T-helper 2 cell (primary cell): ENCODE measurements around the gene UBL3.

Experiments used
- DNase-seq, 5 experiments: peaks; one replicate each; pipeline versions ENCODE4 v3.0.0 to v3.0.0-alpha.2; 2012 to 2022

The UBL3 gene

GRCh38 chr13:29856426-29856825 is 6.0 kb upstream of the UBL3 start:
- DNase-seq, result no peak

- no peak for DNase-seq
These were observed 5.4 kb upstream of the UBL3 start for GRCh38 chr13:29855784-29856183.

- peak in 1 of 5 experiments; percentile 12 for DNase-seq
These were observed 4.6 kb upstream of the UBL3 start for GRCh38 chr13:29855009-29855408.

DNA sequence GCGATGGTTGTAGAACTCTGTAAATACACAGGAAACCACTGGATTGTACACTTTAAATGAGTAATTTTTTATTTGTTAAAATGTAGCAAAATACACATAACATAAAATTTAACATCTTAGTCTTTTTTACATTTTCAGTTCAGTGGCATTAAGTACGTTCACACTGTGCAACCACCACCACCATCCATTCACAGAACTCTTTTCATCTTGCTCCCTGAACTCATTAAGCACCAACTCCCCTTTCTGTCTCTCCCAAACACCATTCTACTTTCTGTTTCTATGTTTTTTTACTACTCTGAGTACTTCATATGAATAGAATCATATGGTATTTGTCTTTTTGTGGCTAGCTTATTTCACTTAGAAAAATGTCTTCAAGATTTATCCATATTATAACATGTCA is 2.7 kb upstream of the UBL3 start:
- no peak for DNase-seq

- DNase-seq, result no peak
These were observed 2.1 kb upstream of the UBL3 start for GRCh38 chr13:29852472-29853054.

DNA sequence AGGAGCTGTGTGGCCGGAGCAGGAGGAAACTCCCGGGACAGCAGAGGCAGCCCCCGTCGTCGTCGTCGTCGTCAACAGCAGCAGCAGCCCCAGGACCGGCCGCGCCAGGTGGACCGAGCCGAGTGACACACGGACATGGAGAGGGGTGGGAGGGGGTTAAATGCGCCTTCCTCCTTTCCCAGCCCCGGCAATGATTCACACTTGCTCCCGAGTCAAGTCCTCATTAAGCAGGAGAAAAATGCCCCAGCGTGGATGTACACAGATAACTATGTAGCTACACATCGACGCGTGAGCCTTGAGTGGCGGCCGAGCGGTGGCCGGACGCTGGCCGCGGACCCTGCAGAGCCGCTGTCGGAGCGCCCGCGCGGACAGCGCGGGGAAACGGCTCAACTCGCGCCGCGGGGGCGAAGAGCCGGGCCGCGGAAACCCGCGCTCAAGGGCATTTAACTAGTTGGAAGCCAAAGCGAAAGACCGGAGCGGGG is 645 bp downstream of the UBL3 start:
- peak in 4 of 5 experiments; percentile 19 to 44 (median 22) for DNase-seq

DNA sequence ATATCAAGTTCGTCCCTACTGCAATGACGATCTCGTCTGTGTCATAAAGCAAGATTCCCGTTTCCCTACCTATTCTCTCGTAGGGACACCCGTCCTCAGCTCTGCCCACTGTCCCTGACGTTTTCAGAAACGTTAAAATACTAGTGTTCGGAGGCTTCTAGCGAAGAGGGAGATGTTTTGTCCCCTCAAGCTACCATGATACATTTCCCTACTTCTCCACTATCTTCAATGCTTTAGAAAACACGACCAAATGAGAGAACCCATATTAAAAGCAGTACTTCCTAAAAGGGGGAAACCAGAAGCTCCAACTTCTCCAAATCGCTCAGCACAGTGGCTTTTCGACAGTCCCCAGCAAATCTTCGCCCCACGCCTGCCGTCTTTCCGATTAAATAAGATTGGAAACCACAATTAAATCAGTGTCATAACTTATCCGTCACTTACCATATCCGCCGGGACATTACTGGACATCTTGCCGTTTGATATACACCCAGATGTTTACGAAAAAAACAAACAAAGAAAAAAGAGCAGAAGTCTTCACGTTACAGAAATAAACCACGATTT is 1.3 kb downstream of the UBL3 start:
- peak in 3 of 5 experiments; percentile 12 to 59 (median 17) for DNase-seq

GRCh38 chr13:29847501-29847983 is 2.9 kb downstream of the UBL3 start:
- DNase-seq, result peak in 1 of 5 experiments; percentile 10

DNA sequence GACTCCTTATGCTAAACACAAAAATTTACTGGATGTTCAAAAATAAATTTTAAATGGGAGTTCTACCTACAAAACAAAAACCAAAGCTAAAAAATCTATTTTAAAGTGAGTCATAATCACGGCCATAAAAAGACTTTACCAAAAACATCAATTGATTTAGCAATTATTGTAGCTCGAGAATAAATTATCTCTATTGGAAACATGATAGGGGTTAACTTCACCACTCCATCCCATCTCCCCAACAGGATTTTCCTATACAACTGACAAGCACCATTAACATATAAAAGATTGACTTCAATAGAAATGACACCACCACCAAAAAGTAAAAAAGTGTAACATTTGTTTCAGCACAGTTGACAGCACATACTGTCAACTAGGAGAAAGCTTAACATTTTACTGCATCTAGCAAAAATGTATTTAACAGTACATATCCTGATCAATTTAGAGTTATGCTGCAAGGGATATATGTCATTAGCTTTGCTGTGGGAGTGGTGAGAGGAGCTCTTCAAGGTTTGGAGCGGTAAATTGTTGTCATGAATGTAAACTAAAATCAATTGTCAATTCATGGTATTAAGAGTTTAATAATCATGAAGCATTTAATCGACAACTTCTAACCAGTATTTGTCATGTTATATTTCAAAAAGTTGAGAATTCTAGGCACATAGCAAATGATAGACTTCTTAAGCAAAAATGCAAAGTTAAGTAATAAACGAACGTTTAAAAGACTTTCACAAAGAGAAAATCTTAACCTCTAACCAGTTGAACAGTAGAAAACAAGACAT is 3.8 kb downstream of the UBL3 start:
- no peak for DNase-seq

GRCh38 chr13:29845440-29846056 is 4.9 kb downstream of the UBL3 start:
- DNase-seq, result no peak

DNA sequence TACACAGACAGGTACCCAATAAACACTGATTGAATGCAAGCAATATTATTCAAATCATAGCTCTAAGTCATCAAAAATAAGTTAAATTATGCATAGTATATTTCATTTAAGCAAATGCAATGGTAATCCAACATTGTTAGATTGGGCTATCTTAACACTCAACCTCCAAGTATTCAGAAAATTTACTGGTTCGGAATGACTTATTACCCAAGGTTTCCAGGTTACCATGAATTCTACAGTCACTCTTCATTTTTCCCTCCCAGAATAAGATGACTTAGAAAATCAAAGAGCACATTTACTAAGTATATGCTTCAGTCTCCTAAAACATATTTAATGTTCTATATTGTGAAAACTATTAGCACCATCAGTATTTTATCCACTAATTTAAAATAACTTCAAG is 6.0 kb downstream of the UBL3 start:
- DNase-seq, result no peak

DNA sequence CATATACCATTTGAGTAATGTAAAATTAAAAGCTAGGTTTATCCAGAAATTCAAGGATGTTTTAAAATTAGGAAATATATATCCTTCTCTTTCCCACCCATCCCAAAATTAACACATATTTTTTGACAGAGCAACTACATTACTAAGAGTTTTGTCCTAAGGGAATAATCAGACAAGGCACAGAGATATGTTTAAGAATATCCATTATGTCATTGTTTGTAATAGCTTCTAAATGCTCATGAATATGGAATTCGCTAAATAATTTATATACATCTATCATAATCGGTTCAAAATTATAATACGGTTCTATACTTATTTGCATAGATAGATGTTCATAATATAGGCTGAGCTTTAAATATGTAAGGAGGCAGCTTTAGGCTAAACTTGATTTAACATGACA is 9.8 kb downstream of the UBL3 start:
- DNase-seq, result no peak

- no peak for DNase-seq
These were observed 14.9 kb downstream of the UBL3 start for GRCh38 chr13:29835280-29836061.

DNA sequence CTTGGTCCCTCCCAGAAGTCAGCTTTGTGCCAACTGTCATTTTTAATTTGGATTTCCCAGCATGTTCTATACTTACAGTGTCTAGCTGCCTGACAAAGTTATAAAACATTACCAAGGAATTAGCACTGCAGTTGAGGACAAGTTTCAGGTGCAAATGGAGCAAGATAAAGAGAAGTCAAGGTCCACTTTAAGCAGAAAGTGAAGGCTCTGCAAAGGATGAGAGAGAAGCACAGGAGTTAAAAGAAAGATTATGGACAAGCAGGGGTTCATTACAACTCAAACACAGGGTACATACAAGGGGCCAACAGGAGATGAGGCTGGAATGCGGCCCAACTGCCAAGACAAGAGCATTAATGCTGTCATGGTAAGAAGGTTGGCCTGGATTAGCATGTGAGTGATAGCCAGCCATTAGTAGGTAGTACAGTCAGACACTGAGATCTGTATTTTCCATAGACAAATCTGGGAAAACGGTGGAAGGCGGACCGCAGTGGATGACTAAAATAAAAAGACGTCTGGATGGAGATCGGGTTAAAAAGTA is 17.6 kb downstream of the UBL3 start:
- DNase-seq, result no peak

GRCh38 chr13:29830000-29830399 is 20.4 kb downstream of the UBL3 start:
- no peak for DNase-seq

- DNase-seq, result no peak
These were observed 31.3 kb downstream of the UBL3 start for GRCh38 chr13:29819143-29819542.

DNA sequence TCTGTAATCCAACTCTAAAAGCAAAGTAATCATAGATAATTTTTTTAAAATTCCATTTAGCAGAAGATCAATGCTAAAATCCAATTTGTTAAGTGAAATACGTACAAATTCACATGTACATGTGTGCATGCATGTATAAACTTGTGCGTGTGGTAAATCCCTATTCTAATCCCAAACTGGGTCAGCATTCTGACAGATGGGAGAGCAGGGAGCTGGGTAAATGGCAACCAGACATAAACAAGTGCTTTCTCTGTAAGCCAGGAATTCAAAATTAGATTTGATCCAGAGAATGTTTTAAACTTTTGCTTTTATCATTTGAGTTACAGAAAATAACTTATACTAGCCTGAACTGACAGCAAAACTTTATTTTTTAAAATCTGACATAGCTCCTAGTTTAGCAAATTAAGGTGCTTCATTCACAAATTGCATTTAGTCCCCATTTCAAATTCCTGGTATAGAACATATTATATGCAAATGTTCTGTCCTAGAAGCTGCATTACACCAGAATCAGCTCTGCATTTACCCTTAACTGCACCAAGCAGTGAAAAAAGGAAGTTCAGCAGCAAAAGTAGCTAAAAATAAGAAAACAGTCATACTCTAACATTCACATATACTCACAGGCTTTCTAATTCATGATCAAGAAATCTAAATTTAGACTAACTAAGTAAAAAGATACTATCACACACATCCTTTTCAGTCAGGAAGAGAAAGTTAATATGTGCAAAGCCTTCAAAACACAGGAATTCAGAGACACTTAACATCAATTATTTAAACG is 32.6 kb downstream of the UBL3 start:
- peak in 1 of 5 experiments; percentile 36 for DNase-seq

GRCh38 chr13:29816715-29817114 is 33.7 kb downstream of the UBL3 start:
- DNase-seq, result no peak

- DNase-seq, result no peak
These were observed 35.1 kb downstream of the UBL3 start for GRCh38 chr13:29815336-29815735.

GRCh38 chr13:29810898-29811297 is 39.5 kb downstream of the UBL3 start:
- no peak for DNase-seq

DNA sequence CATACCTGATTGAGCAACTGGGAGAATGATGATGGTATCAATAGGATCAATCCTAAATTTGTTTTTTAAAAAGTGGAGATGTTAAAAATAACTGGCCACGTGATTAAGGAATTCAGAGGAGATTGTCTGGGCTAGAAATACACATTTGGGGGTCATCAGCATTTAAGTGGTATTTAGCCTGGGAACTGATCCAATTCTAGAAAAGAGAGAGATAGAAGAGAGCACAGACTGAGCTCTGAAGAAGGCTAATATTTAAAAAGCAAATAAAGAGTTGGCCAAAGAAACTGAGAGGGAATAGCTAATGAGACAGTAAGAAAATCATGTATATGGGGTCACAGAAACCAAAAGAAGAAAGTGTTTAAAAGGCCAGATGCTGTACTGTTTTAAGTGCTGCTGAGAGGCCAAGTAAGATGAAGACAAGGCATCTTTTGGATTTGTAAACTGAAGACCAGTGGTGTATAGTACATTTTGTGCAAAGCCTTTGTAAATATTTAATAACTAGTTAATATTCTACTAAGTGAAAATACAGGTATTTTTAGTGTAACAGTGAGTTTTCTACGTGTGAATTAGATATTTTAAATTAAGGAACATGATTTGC is 40.2 kb downstream of the UBL3 start:
- DNase-seq, result no peak
